M059J (cell line): ENCODE results near the gene CWC15. TPM values are rescaled to one million over a fixed set of nuclear protein-coding genes. Genes with fewer than 3 reads are reported as not detected.
"Not testable (repeated sequence)": the region's sequence is repeated elsewhere in the genome, so short reads cannot be mapped to it uniquely, and the experiment has no call there.

ENCODE experiments used
- DNase-seq: peaks from one replicate; pipeline ENCODE4 v3.0.0-alpha.2; 2012; ENCODE audit warnings: low read depth
- total RNA-seq: library from RNA; depleted of rRNA; stranded (reverse); fragments of >200 nt; shearing (Covaris generic); gene quantifications from 2 replicates; pipeline ENCODE4 v1.2.3, GENCODE V29; 2014; rRNA removed

CWC15 gene
- total RNA-seq, 1 experiment from 2014 or later = 65.2 TPM

- DNase-seq = no peak
Measured at GRCh38 chr11:94920311-94920710, 53.0 kb downstream of the CWC15 start.

DNA sequence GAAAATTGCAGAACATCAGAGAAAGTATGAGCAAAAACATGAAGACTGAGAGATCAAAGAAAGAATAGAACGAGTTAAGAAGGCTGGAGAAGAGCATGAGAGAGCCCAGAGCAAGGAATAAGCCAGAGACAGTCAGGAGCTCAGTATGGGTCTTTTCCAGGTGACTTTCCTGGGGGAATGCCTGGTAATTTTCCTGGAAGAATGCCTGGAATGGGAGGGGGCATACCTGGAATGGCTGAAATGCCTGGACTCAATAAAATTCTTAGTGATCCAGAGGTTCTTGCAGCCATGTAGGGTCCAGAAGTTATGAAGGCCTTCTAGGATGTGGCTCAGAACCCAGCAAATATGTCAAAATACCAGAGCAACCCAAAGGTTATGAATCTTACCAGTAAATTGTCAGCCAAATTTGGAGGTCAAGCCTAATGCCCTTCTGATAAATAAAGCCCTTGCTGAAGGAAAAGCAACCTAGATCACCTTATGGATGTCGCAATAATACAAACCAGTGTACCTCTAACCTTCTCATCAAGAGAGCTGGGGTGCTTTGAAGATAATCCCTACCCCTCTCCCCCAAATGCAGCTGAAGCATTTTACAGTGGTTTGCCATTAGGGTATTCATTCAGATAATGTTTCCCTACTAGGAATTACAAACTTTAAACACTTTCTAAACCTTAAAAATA, 59.5 kb downstream of the CWC15 start:
- DNase-seq = not testable (repeated sequence)

GRCh38 chr11:94912806-94913205, 60.5 kb downstream of the CWC15 start:
- DNase-seq = no peak

Other genes with a start within 250 kb of the CWC15 start
- 12.7 and 18.9 TPM in 2 replicates for gene AMOTL1, start 205.2 kb downstream of the CWC15 start, total RNA-seq
- gene KDM4D, start 153 bp upstream of the CWC15 start, total RNA-seq = 1.4 and 4.3 TPM in 2 replicates
- gene KDM4E, start 51.7 kb upstream of the CWC15 start, total RNA-seq = not detected in 2 replicates
- gene KDM4F, start 75.9 kb upstream of the CWC15 start, total RNA-seq = not detected in 2 replicates
- gene SRSF8, start 93.4 kb upstream of the CWC15 start, total RNA-seq = 12.8 and 25.3 TPM in 2 replicates
- gene ENDOD1, start 116.3 kb upstream of the CWC15 start, total RNA-seq = 12.5 and 19.0 TPM in 2 replicates